ENCODE results near the gene MVB12A. TPM values are rescaled to one million over a fixed set of nuclear protein-coding genes. Genes with fewer than 3 reads are reported as not detected.

The MVB12A gene
- total and polyA plus RNA-seq, 9 of the 15 experiments (the other 6 are each of a cell fraction or from before 2014, with no cell fraction given), result 1.2 to 46.2 (median 22.4) TPM

DNA sequence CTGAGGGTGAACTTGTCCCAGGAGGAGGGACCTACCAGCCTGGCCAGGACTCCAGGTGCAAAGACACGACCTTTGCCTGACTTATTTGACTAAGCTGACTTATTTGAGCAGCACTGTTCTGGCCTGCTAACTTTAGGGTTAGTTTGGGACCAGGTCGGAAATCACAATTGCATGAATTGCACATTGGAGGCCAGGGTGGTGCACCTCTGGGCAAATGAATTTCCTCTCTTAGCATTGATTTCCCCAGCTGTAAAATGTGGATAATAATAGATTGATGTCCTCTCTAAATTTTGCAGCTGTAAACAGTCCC lies 13.0 kb upstream of the MVB12A start:
- in situ Hi-C loops (cut with MboI), result no loop called here
- Histone ChIP-seq H3K9ac (ENCODE audit: insufficient read depth in 1 of 2, low read depth in 2 of 2, low read length in 2 of 2) (peak overlapping the region; percentile 78 to 93; a peak in 3 of 4 replicates), H3K4me1 (replicated peaks in 1 of 2; ENCODE audit: control insufficient read depth in 2 of 2, insufficient read depth in 2 of 2, low read length in 2 of 2) (peaks cover 12 to 35% of the 10 kb centered on the region in 2 experiments; a peak in 4 of 5 replicates), H3K27me3 (ENCODE audit: control insufficient read depth in 2 of 2, insufficient read depth in 2 of 2, low read length in 2 of 2) (no peaks in the 10 kb centered on the region), H3K79me2 (ENCODE audit: control insufficient read depth, insufficient read depth, low read length) (peaks cover 59% of the 10 kb centered on the region), H3K9me1 (ENCODE audit: control insufficient read depth, insufficient read depth, low read length) (no peaks in the 10 kb centered on the region), H3K9me3 (replicated peaks; ENCODE audit: control insufficient read depth, insufficient read depth, low read depth, low read length) (no peaks in the 10 kb centered on the region), H4K20me1 (replicated peaks; ENCODE audit: control insufficient read depth, insufficient read depth, low read length) (0 out of 2 replicates have a peak, but pooled peaks cover 3% of the 10 kb centered on the region), H2AFZ (ENCODE audit: low read depth, low read length) (0 out of 2 replicates have a peak overlapping the region, but pooled peaks have one; percentile 32), H3K4me3 (peak overlapping the region; percentile 53), H3K4me2 (ENCODE audit: insufficient read depth, low read length) (peak overlapping the region; percentile 92), H3K36me3 (ENCODE audit: control insufficient read depth, insufficient read depth, low read length) (peaks cover 17% of the 10 kb centered on the region; the same call in 2 of the 3 replicates), H3K27ac (ENCODE audit: extremely low read depth, low read depth, low read length) (peak overlapping the region; percentile 69)
- TF ChIP-seq ZC3H4 (CRISPR knock-in tag; IDR thresholded peaks at IDR 0.05; ENCODE audit: borderline replicate concordance), result peak; percentile 62; the same call in 1 of the 2 replicates
- no peak for TF ChIP-seq SREBF2 (CRISPR knock-in tag; IDR thresholded peaks at IDR 0.05)
- intact Hi-C loops (cut with micrococcal nuclease), result no loop called here
- POLR2A ChIA-PET, result interaction anchor here (0.7 to 2.4 kb wide), 3 partner anchors 9 to 362 kb away, joined by 3 to 17 read pairs (median 16); partner anchors contain the start of gene MVB12A
- BruUV-seq (replicated peaks), result TSS peak; percentile 50
- DNase-seq (ENCODE audit: extremely low read depth in 1 of 4, low spot score in 3 of 4) (no peak), FAIRE-seq (no peak), ATAC-seq (no peak)
- 2% methylated on average over 2 of the region's 2 CpGs for WGBS (ENCODE audit: insufficient coverage, low coverage, missing lambda C conversion rate)
- CTCF ChIA-PET (ENCODE audit: low intra/inter-chr PET ratio), result no interaction called here

DNA sequence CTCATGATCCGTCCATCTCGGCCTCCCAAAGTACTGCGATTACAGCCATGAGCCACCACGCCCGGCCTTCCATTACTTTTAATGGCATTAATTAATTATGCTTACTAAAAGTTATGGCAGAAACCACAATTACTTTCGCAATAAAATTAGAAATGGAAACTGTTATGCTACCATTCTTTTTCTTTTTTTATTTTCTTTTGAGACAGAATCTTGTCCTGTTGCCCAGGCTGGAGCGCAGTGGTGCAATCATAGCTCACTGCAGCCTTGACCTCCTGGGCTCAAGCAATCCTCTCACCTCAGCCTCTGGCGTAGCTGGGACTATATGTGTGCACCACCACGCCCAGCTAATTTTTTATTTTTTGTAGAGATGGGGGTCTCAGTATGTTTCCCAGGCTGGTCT lies 9.9 kb upstream of the MVB12A start:
- in situ Hi-C loops (cut with MboI), result no loop called here
- FAIRE-seq (no peak), ATAC-seq (no peak), DNase-seq (ENCODE audit: extremely low read depth in 1 of 4, low spot score in 3 of 4) (no peak)
- 95% methylated on average over 9 of the region's 9 CpGs for whole genome bisulfite sequencing (ENCODE audit: insufficient coverage, low coverage, missing lambda C conversion rate)
- H3K4me2 ChIP-seq (ENCODE audit: insufficient read depth, low read length), result no peak overlapping the region
- BruUV-seq (replicated peaks), result no TSS peak
- CTCF ChIA-PET (ENCODE audit: low intra/inter-chr PET ratio), result no interaction called here
- no peaks in the 10 kb centered on the region for H3K9me3 ChIP-seq (replicated peaks; ENCODE audit: control insufficient read depth, insufficient read depth, low read depth, low read length)
- no peaks in the 10 kb centered on the region for H3K9me1 ChIP-seq (ENCODE audit: control insufficient read depth, insufficient read depth, low read length)
- H3K27ac ChIP-seq (ENCODE audit: extremely low read depth, low read depth, low read length), result no peak overlapping the region
- H3K9ac ChIP-seq (ENCODE audit: insufficient read depth in 1 of 2, low read depth in 2 of 2, low read length in 2 of 2), result no peak overlapping the region
- peaks cover 29% of the 10 kb centered on the region; the same call in 2 of the 3 replicates for H3K36me3 ChIP-seq (ENCODE audit: control insufficient read depth, insufficient read depth, low read length)
- no peak overlapping the region for H2AFZ ChIP-seq (ENCODE audit: low read depth, low read length)
- intact Hi-C loops (cut with micrococcal nuclease), result no loop called here
- no peaks in the 10 kb centered on the region for H3K27me3 ChIP-seq (ENCODE audit: control insufficient read depth in 2 of 2, insufficient read depth in 2 of 2, low read length in 2 of 2)
- H3K4me3 ChIP-seq, result no peak overlapping the region
- peaks cover 6 to 19% of the 10 kb centered on the region in 2 experiments; a peak in 4 of 5 replicates for H3K4me1 ChIP-seq (replicated peaks in 1 of 2; ENCODE audit: control insufficient read depth in 2 of 2, insufficient read depth in 2 of 2, low read length in 2 of 2)
- POLR2A ChIA-PET, result interaction anchor here (0.7 kb wide), 1 partner anchor 10 kb away, joined by 5 read pairs; the partner anchor contains the start of gene MVB12A
- H3K79me2 ChIP-seq (ENCODE audit: control insufficient read depth, insufficient read depth, low read length), result peaks cover 34% of the 10 kb centered on the region
- H4K20me1 ChIP-seq (replicated peaks; ENCODE audit: control insufficient read depth, insufficient read depth, low read length), result no peaks in the 10 kb centered on the region
- no peak for TF ChIP-seq PPARD (CRISPR knock-in tag; IDR thresholded peaks at IDR 0.05)
- no peak for TF ChIP-seq TRIM25 (IDR thresholded peaks at IDR 0.05; ENCODE audit: borderline replicate concordance)
- TF ChIP-seq TGIF2 (CRISPR knock-in tag; IDR thresholded peaks at IDR 0.05), result no peak
- no peak for TF ChIP-seq PRMT5 (CRISPR knock-in tag; IDR thresholded peaks at IDR 0.05)
- TF ChIP-seq ZNF431 (CRISPR knock-in tag; IDR thresholded peaks at IDR 0.05), result no peak
- TF ChIP-seq, protein P1, sequence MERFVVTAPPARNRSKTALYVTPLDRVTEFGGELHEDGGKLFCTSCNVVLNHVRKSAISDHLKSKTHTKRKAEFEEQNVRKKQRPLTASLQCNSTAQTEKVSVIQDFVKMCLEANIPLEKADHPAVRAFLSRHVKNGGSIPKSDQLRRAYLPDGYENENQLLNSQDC (CRISPR knock-in tag; IDR thresholded peaks at IDR 0.05), result no peak
